KOPT-K1 (cell line): Measurements from ENCODE around the gene GGT7.
"Not testable (repeated sequence)": the region's sequence is repeated elsewhere in the genome, so short reads cannot be mapped to it uniquely, and the experiment has no call there.

ENCODE experiments used
- H3K27ac ChIP-seq: fragments of 200-600 bp; sonication (generic); 2 replicates; pipeline ENCODE4 v1.5.1; 2016; ENCODE audit warnings: antibody characterized with exemption, mild to moderate bottlenecking, low read depth, low read length; ENCODE audit not compliant: poor library complexity, severe bottlenecking
- H3K36me3 ChIP-seq: fragments of 200-600 bp; sonication (generic); 2 replicates; pipeline ENCODE4 v1.5.1; 2017; ENCODE audit warnings: antibody characterized with exemption, mild to moderate bottlenecking, low read length, moderate library complexity; ENCODE audit not compliant: insufficient read depth
- H3K9me3 ChIP-seq: fragments of 200-600 bp; sonication (generic); 2 replicates; pipeline ENCODE4 v1.5.1; 2017; ENCODE audit warnings: antibody characterized with exemption, low read length, mild to moderate bottlenecking; ENCODE audit not compliant: insufficient read depth, poor library complexity, severe bottlenecking

The GGT7 gene

DNA sequence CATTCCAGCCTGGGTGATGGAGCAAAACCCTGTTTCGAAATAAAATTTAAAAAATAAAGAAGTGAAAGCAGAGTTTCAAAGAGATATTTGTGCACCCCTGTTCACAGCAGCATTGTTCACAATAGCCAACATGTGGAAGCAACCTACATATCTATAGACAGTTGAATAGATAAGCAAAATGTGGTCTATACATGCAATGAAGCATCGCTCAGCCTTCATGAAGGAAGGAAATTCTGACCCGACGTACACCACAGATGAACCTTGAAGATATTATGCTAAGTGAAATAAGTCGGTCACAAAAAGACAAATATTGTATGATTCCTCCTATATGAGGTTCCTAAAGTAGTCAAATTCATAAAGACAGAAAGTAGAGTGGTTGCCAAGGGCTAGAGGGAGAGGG is 40.7 kb downstream of the GGT7 start:
- Histone ChIP-seq H3K36me3 (no peaks in the 10 kb centered on the region), H3K9me3 (no peaks in the 10 kb centered on the region), H3K27ac (no peak overlapping the region)

DNA sequence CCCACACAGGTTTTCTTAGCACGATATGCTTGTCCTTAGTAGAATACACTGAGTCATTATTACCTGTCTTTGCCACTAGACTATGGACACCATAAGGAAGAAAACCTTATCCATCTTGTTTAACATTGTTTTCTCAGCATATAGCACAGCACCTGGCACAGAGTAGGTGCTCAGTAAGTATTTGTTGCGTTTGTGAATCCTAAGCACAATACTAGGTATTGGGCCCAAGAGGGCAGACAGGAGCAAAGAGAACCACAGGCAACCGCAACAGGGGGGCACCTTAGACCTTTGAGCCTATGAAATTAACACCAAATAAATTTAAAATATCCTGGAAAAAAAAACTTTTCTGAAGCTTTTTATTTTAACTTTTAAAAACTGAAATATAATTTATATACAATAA is 43.5 kb downstream of the GGT7 start:
- Histone ChIP-seq H3K36me3 (no peaks in the 10 kb centered on the region), H3K9me3 (no peaks in the 10 kb centered on the region), H3K27ac (no peak overlapping the region)

DNA sequence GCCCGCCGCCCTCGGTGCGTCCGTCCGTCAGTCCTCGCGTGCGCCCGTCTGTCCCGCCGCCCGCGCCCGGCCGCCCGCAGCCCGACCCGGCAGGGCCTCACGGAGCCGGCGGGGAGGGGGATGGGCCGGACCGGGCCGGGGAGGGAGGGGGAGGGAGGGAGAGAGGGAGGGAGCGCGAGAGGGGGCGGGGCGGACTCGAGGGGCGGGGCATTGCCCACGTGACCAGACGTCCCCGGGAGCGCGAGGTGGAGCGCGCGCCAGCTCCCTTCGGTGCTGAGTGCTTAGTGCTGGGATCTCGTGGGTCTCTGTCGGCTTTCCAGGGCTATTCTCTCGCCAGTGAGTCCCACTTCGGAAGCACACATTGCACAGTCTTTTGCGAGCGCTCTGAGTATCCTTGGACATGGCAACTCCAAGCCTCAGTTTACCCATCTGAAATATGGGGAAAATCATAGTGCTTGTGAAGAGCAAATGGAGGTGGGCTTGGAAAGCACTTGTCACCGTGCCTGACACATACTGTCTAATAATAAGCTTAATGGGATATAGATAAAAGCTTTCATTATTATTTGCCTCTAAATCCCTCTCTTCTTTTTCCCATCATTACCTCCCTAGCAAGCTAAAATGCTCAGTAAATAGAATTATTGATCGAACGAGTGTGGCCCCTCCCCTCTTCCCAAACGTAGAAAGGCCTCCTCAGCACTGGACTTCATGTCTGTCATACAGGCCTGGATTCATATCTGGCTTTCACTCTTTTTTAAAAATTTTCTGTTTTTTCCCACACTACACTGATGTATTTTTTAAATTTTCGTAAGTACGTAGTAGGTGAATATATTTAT is 46.9 kb downstream of the GGT7 start, which contains the start of gene NCOA6:
Gene NCOA6 (minus strand): TSS at position 122 of the 833 bp plus-strand sequence. CDS start 43,296 bp downstream, outside the sequence.
- Histone ChIP-seq H3K9me3 (no peaks in the 10 kb centered on the region), H3K27ac (peak within 1 kb of the TSS; percentile 82), H3K36me3 (no peaks in the 10 kb centered on the region)

DNA sequence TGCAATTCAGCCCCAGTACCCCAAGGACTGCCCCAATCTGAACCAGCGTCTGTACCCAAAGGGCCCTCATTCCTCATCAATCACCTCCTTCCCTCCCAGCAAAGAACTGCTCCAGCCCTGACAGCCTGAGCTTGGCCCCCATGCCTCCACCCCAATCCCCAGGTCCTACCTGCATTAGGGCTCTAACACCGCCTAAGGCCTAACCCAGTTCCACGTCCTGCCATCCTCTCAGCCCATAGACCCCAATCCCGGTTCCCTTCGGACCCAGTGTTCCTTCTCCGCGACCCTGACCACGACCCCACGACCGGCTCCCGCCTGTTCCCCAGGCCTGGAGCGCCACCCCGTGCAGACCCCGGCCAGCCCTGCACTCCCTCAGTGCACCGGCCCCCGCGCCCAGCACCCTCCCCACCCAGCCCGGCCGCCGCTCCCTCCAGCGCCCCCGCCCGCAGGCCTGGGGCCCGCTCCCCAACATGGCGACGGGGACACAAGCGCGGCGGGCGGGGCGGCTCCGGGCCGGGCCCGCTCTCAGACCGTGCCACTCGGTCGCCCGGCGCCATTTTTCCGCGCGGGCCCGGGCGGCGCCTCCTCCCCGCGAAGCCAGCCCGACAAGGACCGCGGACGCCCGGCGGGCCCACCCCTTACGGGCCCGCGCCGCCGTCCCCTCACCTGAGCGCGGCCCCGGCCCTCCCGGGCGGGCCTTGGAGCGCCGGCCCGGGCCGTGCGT is 47.7 kb downstream of the GGT7 start:
- no peaks in the 10 kb centered on the region for H3K9me3 ChIP-seq
- no peaks in the 10 kb centered on the region for H3K36me3 ChIP-seq
- peak overlapping the region; percentile 82 for H3K27ac ChIP-seq

DNA sequence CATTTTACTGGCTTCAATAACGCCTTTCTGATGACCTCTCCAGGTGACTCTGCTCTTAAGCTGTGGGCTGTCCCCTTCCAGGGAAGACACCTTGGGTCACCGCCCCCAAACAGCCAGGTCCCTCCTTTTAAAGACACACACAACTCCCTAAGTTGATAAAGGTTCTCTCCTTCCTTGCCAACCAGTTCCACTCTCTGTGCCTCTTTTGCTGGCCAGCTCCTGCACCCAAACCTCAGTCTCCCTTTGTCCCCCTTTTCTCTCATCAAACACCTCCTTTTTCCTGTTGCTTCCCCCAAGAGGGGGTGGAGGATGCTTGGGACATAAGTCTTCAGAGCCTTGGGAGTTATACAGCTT is 48.2 kb downstream of the GGT7 start:
- H3K36me3 ChIP-seq: no peaks in the 10 kb centered on the region
- no peaks in the 10 kb centered on the region for H3K9me3 ChIP-seq
- H3K27ac ChIP-seq: peak overlapping the region; percentile 82

DNA sequence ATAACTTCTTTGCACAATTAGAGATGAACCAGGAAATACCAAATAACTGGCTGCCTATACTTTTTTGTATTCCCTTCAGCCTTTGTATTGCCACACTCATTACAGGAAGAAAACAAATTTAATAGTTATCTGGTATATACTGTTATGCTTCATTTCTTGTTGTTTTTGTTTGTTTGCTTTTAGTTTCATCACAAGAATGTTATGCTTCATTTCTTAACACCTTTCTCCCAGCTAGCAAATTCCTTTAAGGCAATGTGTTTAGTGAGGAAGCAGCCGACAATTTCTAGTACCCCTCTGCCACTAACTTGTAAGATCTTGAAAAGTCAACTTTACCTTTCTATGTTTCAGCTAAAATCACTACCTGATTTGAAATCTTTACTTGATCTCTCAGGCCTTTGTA is 48.6 kb downstream of the GGT7 start:
- no peaks in the 10 kb centered on the region for H3K36me3 ChIP-seq
- H3K27ac ChIP-seq: peak overlapping the region; percentile 82

DNA sequence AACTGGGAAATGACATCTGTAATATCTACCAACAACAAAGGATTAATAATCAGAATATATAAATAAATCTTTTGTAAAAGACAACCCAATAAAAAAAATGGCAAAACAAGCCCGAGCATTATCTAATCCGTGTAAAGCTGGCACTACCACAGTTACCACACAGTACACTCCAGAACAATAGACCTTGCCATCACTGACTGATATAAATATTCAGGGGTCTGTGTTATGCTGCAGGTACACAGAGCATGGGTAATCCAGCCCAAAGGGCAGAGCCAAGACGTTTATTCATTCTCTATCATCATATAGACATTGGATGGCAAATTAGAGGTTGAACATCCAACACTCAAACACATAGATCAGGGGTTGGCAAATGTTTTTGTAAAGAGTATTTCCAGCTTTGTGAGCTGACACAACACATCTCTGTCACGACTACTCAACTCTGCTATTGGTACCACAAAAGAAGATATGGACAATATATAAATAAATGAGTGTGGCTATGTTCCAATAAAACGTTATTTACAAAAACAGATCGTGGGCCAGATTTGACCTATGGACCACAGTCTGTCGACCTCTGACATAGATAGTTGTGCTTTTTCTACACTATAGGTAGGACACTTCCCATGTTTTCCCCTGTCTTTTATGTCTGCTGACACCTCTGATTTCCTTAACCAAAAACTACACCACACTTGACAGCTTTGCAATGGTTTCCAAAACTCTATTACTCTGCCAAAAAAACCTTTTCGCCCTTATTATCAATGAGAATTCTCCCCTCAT is 51.7 kb downstream of the GGT7 start:
- Histone ChIP-seq H3K36me3 (no peaks in the 10 kb centered on the region), H3K9me3 (no peaks in the 10 kb centered on the region), H3K27ac (no peak overlapping the region)

More for the DNA sequence above, 48.6 kb downstream of the GGT7 start:
- H3K9me3 ChIP-seq: no peaks in the 10 kb centered on the region

DNA sequence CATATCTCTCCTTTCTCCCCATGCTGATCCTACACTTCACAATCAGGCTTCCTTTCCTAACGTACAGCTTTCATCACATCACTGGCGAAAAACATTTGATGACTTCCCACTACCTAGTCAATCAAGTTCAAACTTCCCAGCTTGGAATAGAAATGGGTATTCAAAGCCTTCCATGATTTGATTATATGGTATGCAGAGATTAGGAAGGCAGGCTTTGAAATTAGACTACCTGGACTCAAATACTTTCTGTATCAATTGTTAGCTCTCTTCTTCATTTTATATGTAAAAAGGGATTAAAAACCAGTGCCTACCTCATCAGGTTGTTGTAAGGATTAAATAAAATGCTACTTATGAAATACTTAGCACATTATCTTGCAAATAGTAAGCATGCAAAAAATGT is 54.9 kb downstream of the GGT7 start:
- Histone ChIP-seq H3K27ac (no peak overlapping the region), H3K9me3 (no peaks in the 10 kb centered on the region), H3K36me3 (no peaks in the 10 kb centered on the region)

DNA sequence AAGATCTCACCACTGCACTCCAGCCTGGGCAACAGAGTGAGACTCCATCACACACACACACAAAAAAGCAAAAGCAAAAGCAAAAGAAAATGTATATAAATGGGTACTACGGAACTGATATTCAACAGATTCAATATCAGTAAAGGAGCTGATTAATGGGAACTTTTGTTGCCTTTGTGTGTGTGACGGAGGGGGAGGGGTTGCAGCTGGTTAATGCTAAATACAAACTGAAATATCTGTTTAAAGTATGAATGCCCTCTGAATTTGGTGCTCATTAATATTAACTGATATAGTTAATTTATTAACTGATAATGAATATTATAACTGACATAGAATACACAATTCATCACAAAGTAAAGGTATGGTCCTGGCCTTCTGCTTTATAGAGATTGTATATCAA is 55.6 kb downstream of the GGT7 start:
- Histone ChIP-seq H3K27ac (no peak overlapping the region), H3K9me3 (no peaks in the 10 kb centered on the region), H3K36me3 (no peaks in the 10 kb centered on the region)

DNA sequence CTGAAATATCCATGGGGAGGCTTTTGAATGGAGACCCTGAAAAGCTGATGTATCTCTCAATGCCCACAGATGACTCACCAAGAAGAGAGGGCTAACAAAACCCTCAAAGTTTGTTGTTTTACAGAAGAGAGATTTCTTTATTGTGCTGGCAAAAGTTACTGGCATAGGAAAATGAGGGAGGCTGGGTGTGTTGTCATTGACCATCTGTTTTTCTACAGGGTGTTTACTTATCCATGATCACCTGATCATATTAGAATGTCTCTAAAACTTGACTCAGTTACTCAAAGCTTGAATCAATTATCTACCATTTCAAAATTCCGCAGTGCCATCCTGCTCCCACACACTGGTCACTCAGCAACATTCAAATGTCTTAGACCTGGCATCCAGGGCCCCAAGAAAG is 57.0 kb downstream of the GGT7 start:
- Histone ChIP-seq H3K9me3 (no peaks in the 10 kb centered on the region), H3K36me3 (no peaks in the 10 kb centered on the region), H3K27ac (no peak overlapping the region)

DNA sequence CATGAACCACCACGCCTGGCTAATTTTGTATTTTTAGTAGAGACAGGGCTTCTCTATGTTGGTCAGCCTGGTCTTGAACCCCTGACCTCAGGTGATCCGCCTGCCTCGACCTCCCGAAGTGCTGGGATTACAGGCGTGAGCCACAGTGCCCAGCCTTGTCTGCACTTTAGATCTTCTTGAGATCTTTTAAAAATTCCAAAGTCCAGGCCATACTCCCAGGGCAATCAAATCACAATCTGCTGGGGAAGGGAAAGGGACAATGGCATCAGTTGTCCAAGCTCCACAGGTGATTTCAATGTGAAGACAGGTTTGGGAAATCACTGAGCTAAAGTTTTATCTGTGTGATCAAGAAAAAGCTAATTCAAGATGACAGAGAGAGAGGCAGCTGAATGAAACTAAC is 64.1 kb downstream of the GGT7 start:
- H3K27ac ChIP-seq: no peak overlapping the region
- H3K9me3 ChIP-seq: no peaks in the 10 kb centered on the region
- no peaks in the 10 kb centered on the region; the same call in 1 of the 2 replicates for H3K36me3 ChIP-seq

DNA sequence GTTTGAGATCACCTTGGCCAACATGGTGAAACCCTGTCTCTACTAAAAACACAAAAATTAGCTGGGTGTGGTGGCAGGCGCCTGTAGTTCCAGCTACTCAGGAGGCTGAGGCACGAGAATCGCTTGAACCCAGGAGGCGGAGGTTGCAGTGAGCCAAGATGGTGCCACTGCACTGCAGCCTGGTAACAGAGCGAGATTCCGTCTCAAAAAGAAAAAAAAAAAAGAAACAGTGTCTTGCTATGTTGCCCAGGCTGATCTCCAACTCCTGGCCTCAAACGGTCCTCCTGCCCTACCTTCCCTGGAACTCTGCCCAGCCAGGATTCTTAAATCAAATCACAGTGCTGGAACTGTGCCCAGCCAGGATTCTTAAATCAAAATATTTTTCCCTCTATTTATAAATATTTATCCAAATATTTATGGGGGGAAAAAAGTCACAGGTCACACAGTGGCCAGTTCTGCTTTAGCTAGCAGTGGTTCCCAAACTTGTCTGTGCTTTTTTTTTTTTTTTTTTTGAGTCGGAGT is 64.7 kb downstream of the GGT7 start:
- H3K36me3 ChIP-seq, H3K9me3 ChIP-seq, H3K27ac ChIP-seq: not testable (repeated sequence)

DNA sequence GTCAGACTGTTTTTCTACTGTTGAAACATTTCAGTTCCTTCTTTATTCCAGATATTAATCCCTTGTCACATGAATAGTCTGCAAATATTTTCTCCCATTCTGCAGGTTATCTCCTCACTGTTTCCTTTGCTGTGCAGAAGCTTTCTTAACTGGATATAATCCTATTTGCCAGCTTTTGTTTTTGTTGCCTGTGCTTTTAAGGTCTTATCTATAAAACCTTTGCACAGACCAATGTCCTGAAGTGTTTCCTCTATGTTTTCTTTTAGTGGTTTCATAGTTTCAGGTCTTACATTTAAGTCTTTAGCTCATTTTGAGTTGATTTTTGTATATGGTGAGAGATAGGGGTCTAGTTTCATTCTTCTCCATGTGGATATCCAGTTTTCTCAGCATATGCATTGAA is 66.4 kb downstream of the GGT7 start:
- Histone ChIP-seq H3K36me3 (peaks cover 7% of the 10 kb centered on the region), H3K27ac (no peak overlapping the region), H3K9me3 (no peaks in the 10 kb centered on the region)

DNA sequence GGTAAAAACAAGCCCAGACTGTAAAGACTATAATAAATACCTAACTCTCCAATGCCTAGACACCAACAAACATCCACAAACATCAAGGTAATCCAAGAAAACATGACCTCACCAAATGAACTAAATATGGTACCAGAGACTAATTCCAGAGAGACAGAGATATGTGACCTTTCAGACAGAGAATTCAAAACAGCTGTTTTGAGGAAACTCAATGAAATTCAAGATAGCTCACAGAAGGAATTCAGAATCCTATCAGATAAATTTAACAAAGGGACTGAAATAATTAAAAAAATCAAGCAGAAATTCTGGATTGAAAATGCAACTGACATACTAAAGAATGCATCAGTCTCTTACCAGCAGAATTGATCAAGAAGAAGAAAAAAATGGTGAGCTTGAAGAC is 73.8 kb downstream of the GGT7 start:
- no peak overlapping the region for H3K27ac ChIP-seq
- peaks cover 7% of the 10 kb centered on the region; the same call in 1 of the 2 replicates for H3K36me3 ChIP-seq
- H3K9me3 ChIP-seq: no peaks in the 10 kb centered on the region

DNA sequence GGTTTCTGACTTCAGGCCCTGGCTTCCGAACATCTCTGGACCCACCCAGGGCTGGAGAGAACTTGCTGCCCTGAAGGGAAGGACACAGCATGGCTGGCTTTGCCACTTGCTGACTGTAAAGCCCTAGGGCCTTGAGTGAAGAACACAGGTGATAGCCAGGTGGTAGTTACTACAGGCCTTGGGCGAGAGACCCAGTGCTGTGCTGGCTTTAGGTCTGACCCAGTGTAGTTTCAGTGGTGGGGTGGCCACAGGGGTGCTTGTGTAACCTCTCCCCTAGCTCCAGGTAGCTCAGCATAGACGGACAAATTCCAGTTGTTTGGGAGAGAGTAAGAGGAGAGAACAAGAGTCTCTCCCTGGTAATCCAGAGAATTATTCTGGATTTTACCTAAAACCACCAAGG is 74.3 kb downstream of the GGT7 start:
- H3K27ac ChIP-seq: no peak overlapping the region
- H3K9me3 ChIP-seq: no peaks in the 10 kb centered on the region
- H3K36me3 ChIP-seq: peaks cover 7% of the 10 kb centered on the region; the same call in 1 of the 2 replicates
